OCI-LY7 (cell line): ENCODE results near the gene MTCH1. TPM values are rescaled to one million over a fixed set of nuclear protein-coding genes. Genes with fewer than 3 reads are reported as not detected.
"Not testable (repeated sequence)": the region's sequence is repeated elsewhere in the genome, so short reads cannot be mapped to it uniquely, and the experiment has no call there.

Experiments
- BruUV-seq: library from RNA; stranded (reverse); fragments of 400-500 nt; replicated peaks from 2 replicates; lab custom pipeline; 2021; lab: Mats Ljungman, UMichigan
- CTCF ChIA-PET: fragments of 300-600 bp; sonication (Branson Sonifier 250); formaldehyde crosslinking; loops from one replicate; lab custom pipeline; 2022; ENCODE audit warnings: antibody characterized with exemption; ENCODE audit not compliant: unreplicated experiment; lab: Charles Lee
- POLR2A ChIA-PET: fragments of 300-600 bp; sonication (Branson Sonifier 250); formaldehyde crosslinking; loops from one replicate; lab custom pipeline; 2022; ENCODE audit warnings: antibody characterized with exemption; lab: Charles Lee
- DNase-seq: peaks from one replicate; pipeline ENCODE4 v3.0.0-alpha.2; 2015; ENCODE audit warnings: low spot score
- H2AFZ ChIP-seq: fragments of 200-600 bp; sonication (generic), shearing (Covaris generic); 2 replicates; pipeline ENCODE4 v1.6.1; 2014; ENCODE audit warnings: mild to moderate bottlenecking, antibody characterized with exemption, low read length, moderate library complexity
- H3K27ac ChIP-seq: fragments of 200-600 bp; sonication (generic); 2 replicates; pipeline ENCODE4 v1.5.1; 2014; ENCODE audit warnings: mixed run types, low read depth, mild to moderate bottlenecking, moderate library complexity, low read length, inconsistent platforms; ENCODE audit not compliant: poor library complexity, severe bottlenecking
- H3K36me3 ChIP-seq: fragments of 200-600 bp; sonication (generic); 2 replicates; pipeline ENCODE4 v1.6.1; 2014; ENCODE audit warnings: mild to moderate bottlenecking, antibody characterized with exemption, low read length, moderate library complexity, mixed read lengths; ENCODE audit not compliant: insufficient read depth
- H3K4me1 ChIP-seq: fragments of 200-600 bp; sonication (generic); 2 replicates; pipeline ENCODE4 v1.5.1; 2014; ENCODE audit warnings: mild to moderate bottlenecking, low read length; ENCODE audit not compliant: insufficient read depth, poor library complexity, severe bottlenecking
- H3K4me2 ChIP-seq: fragments of 200-600 bp; sonication (generic); 2 replicates; pipeline ENCODE4 v1.6.1; 2014; ENCODE audit warnings: mild to moderate bottlenecking, low read length
- H3K4me3 ChIP-seq: fragments of 200-600 bp; sonication (generic); 2 replicates; pipeline ENCODE4 v1.5.1; 2014; ENCODE audit warnings: mild to moderate bottlenecking, low read depth, low read length; ENCODE audit not compliant: poor library complexity, severe bottlenecking
- H3K79me2 ChIP-seq: fragments of 200-600 bp; sonication (generic); 2 replicates; pipeline ENCODE4 v1.6.1; 2016; ENCODE audit warnings: low read depth, mild to moderate bottlenecking, low read length, moderate library complexity, mixed read lengths; ENCODE audit not compliant: insufficient read depth
- H3K9me2 ChIP-seq: fragments of 200-600 bp; sonication (generic); 2 replicates; pipeline ENCODE4 v1.6.1; 2016; ENCODE audit warnings: mild to moderate bottlenecking, low read length, mixed read lengths; ENCODE audit not compliant: insufficient read depth
- H3K9me3 ChIP-seq: fragments of 200-600 bp; sonication (generic); 2 replicates; pipeline ENCODE4 v1.6.1; 2014; ENCODE audit warnings: mild to moderate bottlenecking, mixed run types, low read length, mixed read lengths
- H4K20me1 ChIP-seq: fragments of 200-600 bp; sonication (generic); 2 replicates; pipeline ENCODE4 v1.6.1; 2014; ENCODE audit warnings: mild to moderate bottlenecking, antibody characterized with exemption, low read length, moderate library complexity, mixed read lengths; ENCODE audit not compliant: insufficient read depth
- CTCF ChIP-seq: fragments of 200-600 bp; sonication (generic); conservative IDR thresholded peaks from 2 replicates; pipeline ENCODE4 v1.5.1; 2014; ENCODE audit warnings: mild to moderate bottlenecking, antibody characterized with exemption, low read length, moderate library complexity, mixed read lengths
- EZH2phosphoT487 ChIP-seq: fragments of 200-600 bp; sonication (generic); IDR thresholded peaks from 2 replicates; pipeline ENCODE4 v1.6.1; 2018; ENCODE audit warnings: low read depth, borderline replicate concordance, mild to moderate bottlenecking, mixed run types, antibody characterized with exemption, low read length, moderate library complexity, mixed read lengths
- intact Hi-C: fragments of 100-400 bp; cut with micrococcal nuclease; formaldehyde crosslinking; loops from one replicate; pipeline ENCODE4 v1.10.0; 2022; ENCODE audit not compliant: unreplicated experiment
- total RNA-seq, 2 experiments: library from RNA; depleted of rRNA in 1 of 2; stranded (reverse); fragments of >200 nt in 1 of 2; shearing (Covaris generic) in 1 of 2; gene quantifications; 2 replicates each; pipeline ENCODE4 v1.2.3, GENCODE V29; 2014 to 2022

MTCH1 gene
- total RNA-seq, 2 experiments from 2014 or later = 72.5 to 93.7 TPM

GRCh38 chr6:36997811-36998722, 12.1 kb upstream of the MTCH1 start:
- no peak for TF ChIP-seq EZH2phosphoT487
- intact Hi-C loops = no loop called here
- no peak overlapping the region for H3K4me3 ChIP-seq
- CTCF ChIA-PET = no interaction called here
- H4K20me1 ChIP-seq = no peaks in the 10 kb centered on the region
- H3K4me2 ChIP-seq = no peak overlapping the region
- no TSS peak for BruUV-seq
- H3K79me2 ChIP-seq = no peaks in the 10 kb centered on the region
- no peak for DNase-seq
- POLR2A ChIA-PET = interaction anchor here (1.0 kb wide), 1 partner anchor 8 kb away, joined by 3 read pairs; the partner anchor contains the start of gene FGD2
- H3K4me1 ChIP-seq = peaks cover 29% of the 10 kb centered on the region
- no peak overlapping the region for H2AFZ ChIP-seq
- H3K9me3 ChIP-seq = no peaks in the 10 kb centered on the region
- H3K27ac ChIP-seq = no peak overlapping the region
- no peaks in the 10 kb centered on the region for H3K36me3 ChIP-seq
- no peaks in the 10 kb centered on the region for H3K9me2 ChIP-seq

DNA sequence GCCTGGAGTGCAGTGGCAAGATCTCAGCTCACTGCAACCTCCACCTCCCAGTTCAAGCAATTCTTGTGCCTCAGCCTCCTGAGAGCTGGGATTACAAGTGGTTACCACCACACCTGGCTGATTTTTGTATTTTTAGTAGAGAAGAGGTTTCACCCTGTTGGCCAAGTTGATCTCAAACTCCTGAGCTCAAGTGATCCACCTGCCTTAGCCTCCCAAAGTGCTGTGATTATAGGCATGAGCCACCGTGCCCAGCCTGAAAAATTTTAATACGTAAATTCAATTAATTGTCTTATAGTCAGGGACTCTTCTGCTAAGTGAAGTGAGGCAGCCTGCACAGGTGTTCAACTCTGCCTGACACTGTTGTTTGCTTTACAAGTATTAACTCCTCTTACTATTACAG, 4.4 kb upstream of the MTCH1 start:
- BruUV-seq, DNase-seq, intact Hi-C loops, H3K4me2 ChIP-seq, H2AFZ ChIP-seq, H4K20me1 ChIP-seq, H3K36me3 ChIP-seq, H3K27ac ChIP-seq, H3K79me2 ChIP-seq, H3K9me2 ChIP-seq, H3K9me3 ChIP-seq, H3K4me3 ChIP-seq: not testable (repeated sequence)
- H3K4me1 ChIP-seq = peaks cover 19% of the 10 kb centered on the region
- ChIA-PET POLR2A (interaction anchor here (1.1 to 2.3 kb wide), 3 partner anchors 11 to 16 kb away, joined by 3 to 6 read pairs (median 4); no protein-coding TSS in a partner anchor), CTCF (interaction anchor here (1.5 kb wide), 1 partner anchor 12 kb away, joined by 3 read pairs; no protein-coding TSS in a partner anchor)

DNA sequence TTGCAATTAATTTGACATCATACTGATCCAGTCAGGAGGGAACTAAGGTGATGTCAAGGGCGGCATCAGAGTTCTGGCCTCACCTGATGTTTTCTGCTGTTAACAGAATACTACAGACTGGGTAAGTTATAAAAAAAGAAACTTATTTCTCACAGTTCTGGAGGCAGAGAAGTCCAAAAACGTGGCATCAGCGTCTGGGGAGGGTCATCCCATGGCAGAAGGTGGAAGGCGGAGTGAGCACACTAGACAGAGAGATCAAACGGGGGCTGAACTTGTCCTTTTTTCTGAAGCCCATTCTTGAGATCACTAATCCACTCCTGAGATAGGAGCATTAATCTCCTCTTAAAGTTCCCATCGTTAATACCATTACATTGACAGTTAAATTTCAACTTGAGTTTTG, 3.3 kb upstream of the MTCH1 start:
- BruUV-seq = no TSS peak
- H3K9me3 ChIP-seq = no peaks in the 10 kb centered on the region
- POLR2A ChIA-PET = interaction anchor here (1.5 to 1.6 kb wide), 2 partner anchors 12 to 15 kb away, joined by 3 read pairs; no protein-coding TSS in a partner anchor
- peaks cover 8% of the 10 kb centered on the region for H4K20me1 ChIP-seq
- no peaks in the 10 kb centered on the region for H3K9me2 ChIP-seq
- H3K79me2 ChIP-seq = peaks cover 15% of the 10 kb centered on the region
- peaks cover 29% of the 10 kb centered on the region for H3K4me1 ChIP-seq
- intact Hi-C loops = no loop called here
- H3K27ac ChIP-seq = no peak overlapping the region
- no peak overlapping the region for H3K4me2 ChIP-seq
- H3K4me3 ChIP-seq = no peak overlapping the region
- CTCF ChIA-PET = interaction anchor here (1.5 kb wide), 1 partner anchor 13 kb away, joined by 3 read pairs; no protein-coding TSS in a partner anchor
- H2AFZ ChIP-seq = no peak overlapping the region
- no peaks in the 10 kb centered on the region for H3K36me3 ChIP-seq
- no peak for DNase-seq
- TF ChIP-seq EZH2phosphoT487 (no peak), CTCF (no peak)
